ENCODE results near the gene PLXDC2. TPM values are rescaled to one million over a fixed set of nuclear protein-coding genes. Genes with fewer than 3 reads are reported as not detected.

PLXDC2 gene
- polyA plus RNA-seq, 2 of the 4 experiments (the other 2 are of a cell fraction) = 0.08 to 0.09 TPM

GRCh38 chr10:20247891-20248708, 431.9 kb downstream of the PLXDC2 start:
- 19% methylated on average over 7 of the region's 7 CpGs for WGBS (ENCODE audit: missing lambda C conversion rate)
- Histone ChIP-seq H3K4me2 (no peak overlapping the region), H3K9me3 (no peaks in the 10 kb centered on the region), H3K4me3 (no peak overlapping the region), H3K4me1 (no peaks in the 10 kb centered on the region), H3K27ac (no peak overlapping the region)
- ATAC-seq (no peak), FAIRE-seq (no peak), DNase-seq (ENCODE audit: low read depth in 1 of 2, low spot score in 1 of 2) (no peak)
- ChIA-PET POLR2A (no interaction called here), CTCF (no interaction called here)
- no peak for TF ChIP-seq PHF8 (IDR thresholded peaks at IDR 0.05; ENCODE audit: borderline replicate concordance, low read depth)
- no peak for TF ChIP-seq FOXS1 (CRISPR knock-in tag; IDR thresholded peaks at IDR 0.05)
- TF ChIP-seq ZSCAN20 (CRISPR knock-in tag; IDR thresholded peaks at IDR 0.05) = no peak
- TF ChIP-seq ZFP36 (IDR thresholded peaks at IDR 0.05; ENCODE audit: borderline replicate concordance, partially characterized antibody) = no peak
- no peak for TF ChIP-seq RARB (CRISPR knock-in tag; IDR thresholded peaks at IDR 0.05)
- TF ChIP-seq RCOR1 (IDR thresholded peaks at IDR 0.05; ENCODE audit: low read depth, low read length) = no peak
- TF ChIP-seq ATOH8 (CRISPR knock-in tag; IDR thresholded peaks at IDR 0.05; ENCODE audit: low read depth) = no peak
- no peak for TF ChIP-seq FOSL2 (IDR thresholded peaks at IDR 0.05)
- TF ChIP-seq FOSL2 (CRISPR knock-in tag; IDR thresholded peaks at IDR 0.05) = no peak
- TF ChIP-seq EHMT2 (IDR thresholded peaks at IDR 0.05; ENCODE audit: low read depth) = no peak
- TF ChIP-seq MAFK (IDR thresholded peaks at IDR 0.05; ENCODE audit: partially characterized antibody) = no peak
- no peak for TF ChIP-seq TP53 (CRISPR knock-in tag; IDR thresholded peaks at IDR 0.05)
- no peak for TF ChIP-seq RAD21 (conservative IDR thresholded peaks at IDR 0.05 in 1 of 2, IDR thresholded peaks at IDR 0.05 in 1 of 2)
- no peak for TF ChIP-seq HOXB13 (CRISPR knock-in tag; IDR thresholded peaks at IDR 0.05; ENCODE audit: low read depth)
- no peak for TF ChIP-seq HEYL (CRISPR knock-in tag; IDR thresholded peaks at IDR 0.05)
- no peak for TF ChIP-seq MAX (IDR thresholded peaks at IDR 0.05)

DNA sequence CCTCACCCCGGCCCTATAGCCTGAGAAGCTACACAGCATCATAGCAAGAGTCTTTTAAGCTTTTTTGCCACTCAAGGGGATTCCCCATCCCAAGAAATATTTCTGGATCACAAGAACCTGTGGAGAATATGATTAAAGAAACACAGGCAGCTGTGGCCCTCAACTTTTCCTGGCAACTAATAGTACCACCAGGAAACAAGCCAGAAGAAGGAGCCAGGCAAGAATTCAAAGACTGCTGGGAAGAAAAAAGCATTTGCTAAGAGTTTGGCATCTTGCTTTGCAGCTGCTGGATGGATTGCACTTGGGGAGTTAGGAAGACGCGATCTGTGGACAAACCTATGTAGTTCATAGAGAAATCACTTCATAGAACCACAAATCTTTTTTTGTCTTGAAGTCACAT, 437.8 kb downstream of the PLXDC2 start:
- H3K4me1 ChIP-seq = no peaks in the 10 kb centered on the region
- no peaks in the 10 kb centered on the region for H3K9me3 ChIP-seq
- ChIA-PET CTCF (no interaction called here), POLR2A (no interaction called here)
- WGBS (ENCODE audit: missing lambda C conversion rate) = 14% methylated on average over 3 of the region's 3 CpGs
- ATAC-seq (no peak), DNase-seq (ENCODE audit: low read depth in 1 of 2, low spot score in 1 of 2) (no peak), FAIRE-seq (no peak)
- TF ChIP-seq FOSB (CRISPR knock-in tag; IDR thresholded peaks at IDR 0.05) (no peak), MAZ (IDR thresholded peaks at IDR 0.05; ENCODE audit: borderline replicate concordance, low read depth, low read length) (no peak), EP300 (IDR thresholded peaks at IDR 0.05) (no peak), MYC (IDR thresholded peaks at IDR 0.05; ENCODE audit: borderline replicate concordance, low read length) (no peak), HOXB5 (CRISPR knock-in tag; IDR thresholded peaks at IDR 0.05) (no peak), NFE2L2 (conservative IDR thresholded peaks at IDR 0.05; ENCODE audit: low read length) (no peak), BHLHE40 (IDR thresholded peaks at IDR 0.05; ENCODE audit: low read depth, low read length) (no peak), CBX8 (IDR thresholded peaks at IDR 0.05) (no peak), GATA3 (IDR thresholded peaks at IDR 0.05; ENCODE audit: borderline replicate concordance) (no peak), PHF8 (IDR thresholded peaks at IDR 0.05; ENCODE audit: borderline replicate concordance, low read depth) (no peak), FOXS1 (CRISPR knock-in tag; IDR thresholded peaks at IDR 0.05) (no peak), ATOH8 (CRISPR knock-in tag; IDR thresholded peaks at IDR 0.05; ENCODE audit: low read depth) (no peak), JUN (IDR thresholded peaks at IDR 0.05) (no peak), ELK1 (IDR thresholded peaks at IDR 0.05; ENCODE audit: low read depth, low read length) (no peak), SREBF2 (IDR thresholded peaks at IDR 0.05) (no peak), ZSCAN20 (CRISPR knock-in tag; IDR thresholded peaks at IDR 0.05) (no peak), TFCP2L1 (CRISPR knock-in tag; IDR thresholded peaks at IDR 0.05) (no peak)
- TF ChIP-seq, protein P1, sequence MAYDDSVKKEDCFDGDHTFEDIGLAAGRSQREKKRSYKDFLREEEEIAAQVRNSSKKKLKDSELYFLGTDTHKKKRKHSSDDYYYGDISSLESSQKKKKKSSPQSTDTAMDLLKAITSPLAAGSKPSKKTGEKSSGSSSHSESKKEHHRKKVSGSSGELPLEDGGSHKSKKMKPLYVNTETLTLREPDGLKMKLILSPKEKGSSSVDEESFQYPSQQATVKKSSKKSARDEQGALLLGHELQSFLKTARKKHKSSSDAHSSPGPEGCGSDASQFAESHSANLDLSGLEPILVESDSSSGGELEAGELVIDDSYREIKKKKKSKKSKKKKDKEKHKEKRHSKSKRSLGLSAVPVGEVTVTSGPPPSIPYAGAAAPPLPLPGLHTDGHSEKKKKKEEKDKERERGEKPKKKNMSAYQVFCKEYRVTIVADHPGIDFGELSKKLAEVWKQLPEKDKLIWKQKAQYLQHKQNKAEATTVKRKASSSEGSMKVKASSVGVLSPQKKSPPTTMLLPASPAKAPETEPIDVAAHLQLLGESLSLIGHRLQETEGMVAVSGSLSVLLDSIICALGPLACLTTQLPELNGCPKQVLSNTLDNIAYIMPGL (CRISPR knock-in tag; IDR thresholded peaks at IDR 0.05; ENCODE audit: borderline replicate concordance) = no peak
- H3K27ac ChIP-seq = no peak overlapping the region
- no peak overlapping the region for H3K4me3 ChIP-seq
- H3K4me2 ChIP-seq = no peak overlapping the region

Data from A549 (cell line).